Neural progenitor cell (in vitro differentiated cells): Measurements from ENCODE around the gene SLX4.

ENCODE experiments used
- CTCF ChIP-seq: fragments of 200-600 bp; sonication (generic); IDR thresholded peaks from 2 replicates; pipeline ENCODE4 v1.5.1; 2017; ENCODE audit warnings: antibody characterized with exemption, mild to moderate bottlenecking
- EZH2 ChIP-seq: fragments of 200-600 bp; sonication (generic); IDR thresholded peaks from 2 replicates; pipeline ENCODE4 v1.6.1; 2017; ENCODE audit warnings: antibody characterized with exemption, mild to moderate bottlenecking, moderate library complexity

GRCh38 chr16:3596101-3596861, 15.1 kb downstream of the SLX4 start:
- TF ChIP-seq CTCF, result no peak
- no peak for TF ChIP-seq EZH2
